NCI-H1694 treated with DMSO at 0.1 percent for 48 hours (cell line): ENCODE data around the gene SACS.

Source experiments
- DNase-seq: peaks from one replicate; lab custom pipeline; 2025; lab: John Stamatoyannopoulos, UW

SACS gene

DNA sequence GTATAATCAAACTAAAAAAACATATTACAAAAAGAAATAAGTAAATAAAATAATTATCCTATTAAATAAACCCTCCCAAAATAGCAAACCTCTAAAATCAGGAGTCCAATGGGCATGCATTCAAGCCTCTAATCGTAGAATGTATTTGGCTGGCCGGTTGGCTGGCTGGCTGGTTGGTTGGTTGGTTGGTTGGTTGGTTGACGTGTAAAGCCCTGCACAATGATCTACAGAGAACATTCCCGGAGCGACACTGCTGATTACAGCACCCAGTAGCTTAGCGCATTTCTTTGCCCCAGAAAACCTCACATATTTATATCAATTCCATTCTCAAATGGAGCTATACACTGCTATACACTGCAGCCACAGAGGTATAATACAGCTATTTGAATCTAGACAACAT lies 65.6 kb downstream of the SACS start:
- DNase-seq, result no peak

DNA sequence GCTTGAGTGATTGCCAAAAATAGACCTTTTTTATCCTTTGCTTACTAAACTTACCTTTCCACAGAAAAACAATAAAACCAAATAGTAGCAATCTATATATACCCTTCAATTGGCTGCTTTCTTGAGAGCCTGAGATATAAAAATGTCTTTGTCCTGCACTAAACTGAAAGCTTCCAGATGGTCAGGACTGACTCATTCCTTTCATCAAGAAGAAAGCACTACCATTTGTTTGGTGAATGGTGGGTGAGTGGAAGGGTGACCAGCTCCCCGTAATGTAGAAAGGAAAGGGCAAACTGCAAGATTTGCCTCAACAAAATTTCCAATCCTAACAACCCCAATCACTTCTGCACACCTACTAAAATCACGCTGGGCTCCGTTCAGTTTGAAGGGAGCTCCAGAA lies 67.8 kb downstream of the SACS start:
- DNase-seq, result no peak

DNA sequence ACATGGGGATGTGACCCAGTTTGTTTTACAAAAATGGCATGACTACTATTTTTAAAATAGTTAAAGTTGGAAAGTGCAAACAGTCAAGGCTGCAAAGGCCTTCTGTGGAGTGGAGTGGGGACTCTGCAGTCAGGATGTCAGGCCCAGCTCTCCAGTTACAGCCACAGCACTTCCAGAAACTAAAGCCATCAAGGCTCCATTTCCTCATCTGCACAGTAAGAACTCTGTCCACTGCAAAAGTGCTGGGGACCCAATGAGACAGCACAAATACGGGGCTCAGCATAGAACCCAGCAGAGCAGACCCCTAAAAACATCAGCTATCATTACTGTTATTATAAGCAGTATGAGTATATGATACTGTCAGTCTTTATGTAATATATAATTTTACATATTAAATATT lies 73.6 kb downstream of the SACS start:
- DNase-seq, result no peak

DNA sequence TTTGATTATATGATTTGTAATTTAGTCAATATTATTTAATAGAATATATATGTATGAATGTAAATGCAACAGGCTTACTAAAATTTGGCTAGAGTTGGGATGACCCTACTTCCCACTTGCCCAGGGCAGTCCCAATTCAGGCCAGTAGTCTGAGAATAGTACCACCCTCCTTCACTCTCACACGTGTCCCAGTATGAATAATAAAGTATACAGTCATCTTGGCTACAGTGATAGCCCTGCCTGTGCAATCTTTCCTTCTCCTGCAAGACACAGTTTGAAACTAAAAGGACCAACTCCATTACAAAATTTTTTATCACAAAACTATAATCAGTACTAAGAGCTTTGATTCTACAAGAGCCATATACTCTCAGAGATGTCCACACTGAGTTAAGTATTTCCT lies 76.2 kb downstream of the SACS start:
- no peak for DNase-seq

DNA sequence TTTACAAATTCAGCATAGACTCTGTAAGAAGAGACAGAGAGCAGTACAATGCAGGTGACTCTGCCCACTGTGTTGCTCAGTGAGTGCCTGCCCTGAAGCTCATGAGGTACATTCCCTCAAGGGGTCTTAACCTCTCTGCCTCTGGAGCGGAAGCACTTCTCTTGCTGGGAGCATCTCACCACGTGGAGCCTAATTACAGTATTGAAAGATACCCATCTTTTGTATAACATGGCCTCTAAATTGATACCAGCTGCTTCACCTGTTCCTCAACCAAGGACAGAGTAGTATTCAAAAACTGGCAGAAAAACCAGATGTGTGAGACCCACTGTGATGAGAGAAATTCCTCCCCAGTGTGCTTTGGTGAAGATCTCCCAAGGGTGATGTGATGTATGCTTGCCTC lies 77.1 kb downstream of the SACS start:
- no peak for DNase-seq

DNA sequence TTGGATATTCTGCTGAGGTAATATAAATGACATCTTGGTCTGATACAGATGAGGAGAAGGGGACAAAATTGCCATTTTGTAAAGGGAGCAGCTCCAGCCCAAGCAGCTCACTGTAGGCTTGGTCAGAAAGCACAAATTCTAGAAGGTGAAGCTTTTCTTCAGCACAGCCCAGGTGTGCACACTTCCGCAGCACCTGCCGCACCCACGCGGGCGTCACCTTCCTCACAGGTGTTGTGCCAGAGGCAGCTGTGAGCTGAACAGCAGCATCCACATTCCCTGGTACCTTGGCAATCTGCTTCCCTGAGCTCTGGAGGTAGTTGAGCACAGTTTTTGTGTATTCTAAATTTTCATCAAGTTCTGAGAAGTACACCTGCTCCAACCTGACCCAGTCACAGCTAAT lies 79.0 kb downstream of the SACS start:
- no peak for DNase-seq

DNA sequence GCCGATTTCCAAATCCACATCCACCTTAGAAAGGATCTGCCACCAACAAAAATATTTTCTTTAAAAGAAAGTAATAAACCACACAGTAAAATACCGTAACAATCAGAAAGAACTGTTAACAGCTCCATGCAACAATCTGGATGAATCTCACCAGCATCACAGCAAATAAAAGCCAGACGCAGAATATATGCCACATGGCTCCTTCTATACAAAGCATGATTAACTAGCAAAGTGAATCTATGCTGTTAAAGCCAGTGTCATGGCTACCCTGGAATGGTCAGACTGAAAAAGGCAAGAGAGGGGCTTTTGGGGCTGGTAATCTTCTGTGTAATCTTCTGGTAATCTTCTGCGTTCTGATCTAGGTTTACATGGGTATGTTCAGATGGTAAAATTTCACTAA lies 81.3 kb downstream of the SACS start:
- no peak for DNase-seq

DNA sequence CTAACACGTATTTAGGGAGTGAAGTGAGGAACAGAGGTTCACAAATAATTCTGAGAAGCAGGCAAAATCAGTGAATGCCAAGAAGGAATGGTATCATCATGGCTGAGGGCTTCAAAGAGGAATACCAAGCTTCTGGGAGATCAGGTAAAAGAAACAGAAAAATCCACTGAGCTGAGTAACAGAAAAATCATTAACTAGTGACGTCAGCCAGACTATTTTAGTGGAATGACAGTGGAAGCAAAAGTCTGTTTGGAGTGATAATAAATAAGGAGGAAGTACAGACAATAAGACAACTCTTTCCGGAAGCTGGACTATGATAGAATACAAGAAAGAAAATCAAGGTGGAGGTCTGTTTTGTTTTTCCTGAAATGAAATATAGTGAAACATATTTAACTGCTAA lies 83.5 kb downstream of the SACS start:
- DNase-seq, result no peak

DNA sequence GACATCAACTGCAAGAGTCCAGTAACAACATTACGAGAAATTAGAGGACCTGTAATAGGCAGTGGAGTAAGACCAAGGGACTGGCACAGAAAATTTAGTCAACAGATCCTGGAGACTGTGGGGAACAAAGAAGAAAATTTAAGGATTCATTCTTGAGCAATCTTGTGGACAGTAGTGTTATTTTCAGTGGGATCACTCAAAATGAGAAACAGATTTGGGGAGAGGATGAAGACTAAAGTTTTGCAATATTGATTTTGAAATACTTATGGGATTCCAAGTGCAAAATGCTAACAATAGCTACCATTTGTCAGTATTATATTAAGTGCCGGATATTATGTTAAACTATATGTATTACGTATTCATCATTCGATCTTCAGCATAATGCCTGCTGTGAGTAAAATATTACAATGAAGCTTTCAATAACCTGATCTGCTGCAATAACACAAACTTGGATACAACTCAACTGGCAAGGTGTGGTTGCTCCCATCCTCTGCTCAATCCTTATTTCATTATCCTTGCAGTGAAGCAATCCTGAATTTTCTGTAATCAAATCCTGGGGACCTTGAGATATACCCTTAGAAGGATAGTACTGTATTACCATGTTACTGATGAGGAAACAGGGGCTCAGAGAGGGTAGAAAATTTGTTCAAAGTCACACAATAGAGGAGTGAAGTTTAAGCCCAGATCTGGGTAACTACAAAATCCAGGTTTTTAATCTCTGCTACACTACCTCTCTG lies 84.2 kb downstream of the SACS start:
- no peak for DNase-seq

DNA sequence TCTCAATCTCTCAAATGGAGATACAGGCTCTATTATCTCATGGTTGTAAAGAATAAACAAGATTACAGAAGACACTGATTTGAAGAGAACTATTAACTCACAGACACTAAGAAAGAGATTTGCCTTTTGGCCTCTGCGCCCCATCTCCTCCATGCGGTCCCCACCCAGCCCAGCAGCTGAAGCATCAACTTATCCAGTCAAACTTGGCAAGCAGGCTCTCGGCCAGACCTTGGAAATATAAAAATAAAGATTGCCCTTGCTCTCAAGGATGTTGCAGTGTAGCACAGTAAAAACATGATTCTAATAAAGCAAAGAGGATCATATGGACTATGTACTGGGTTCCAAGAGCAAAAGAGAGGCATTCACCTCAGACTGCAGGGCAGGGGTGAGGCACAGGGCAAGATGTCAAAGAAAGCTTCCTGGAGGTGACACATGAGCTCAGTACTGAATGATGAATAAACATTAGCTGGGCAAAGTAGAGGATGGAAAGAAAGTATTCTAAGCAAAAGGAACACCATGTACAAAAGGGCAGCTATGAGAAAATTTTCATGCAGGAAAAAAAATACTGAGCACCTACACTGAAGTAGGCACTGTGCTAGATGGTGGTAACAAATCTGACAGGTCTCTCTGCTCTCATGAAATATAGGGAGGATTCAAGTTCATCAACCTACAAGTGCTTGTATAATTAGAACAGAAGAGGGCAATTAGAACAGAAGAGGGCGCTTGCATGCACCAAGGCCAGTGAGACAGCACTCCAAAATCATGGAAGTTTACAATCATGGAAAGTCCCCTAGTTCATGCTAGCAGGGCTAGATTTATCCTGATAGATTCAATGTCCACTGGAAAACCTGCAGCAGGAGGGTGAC lies 85.0 kb downstream of the SACS start:
- DNase-seq, result no peak

DNA sequence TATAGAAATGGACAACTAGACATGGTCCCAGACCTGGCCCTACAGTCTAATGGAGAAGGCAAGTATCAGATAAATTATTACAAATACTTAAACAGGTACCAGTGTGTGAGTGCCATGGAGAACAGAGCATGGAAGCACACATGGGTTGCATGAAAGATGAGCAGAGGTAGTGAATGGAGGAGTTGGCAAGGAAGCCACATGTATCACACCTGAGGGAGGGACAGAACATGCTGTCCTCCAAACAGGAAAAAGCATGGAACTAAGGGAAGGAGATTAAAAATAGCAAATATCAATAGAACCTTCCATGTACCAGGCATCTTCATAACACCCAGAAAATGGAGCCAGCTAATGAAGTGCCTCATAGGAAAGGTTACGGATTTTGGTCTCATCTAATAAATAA lies 85.9 kb downstream of the SACS start:
- DNase-seq, result no peak

DNA sequence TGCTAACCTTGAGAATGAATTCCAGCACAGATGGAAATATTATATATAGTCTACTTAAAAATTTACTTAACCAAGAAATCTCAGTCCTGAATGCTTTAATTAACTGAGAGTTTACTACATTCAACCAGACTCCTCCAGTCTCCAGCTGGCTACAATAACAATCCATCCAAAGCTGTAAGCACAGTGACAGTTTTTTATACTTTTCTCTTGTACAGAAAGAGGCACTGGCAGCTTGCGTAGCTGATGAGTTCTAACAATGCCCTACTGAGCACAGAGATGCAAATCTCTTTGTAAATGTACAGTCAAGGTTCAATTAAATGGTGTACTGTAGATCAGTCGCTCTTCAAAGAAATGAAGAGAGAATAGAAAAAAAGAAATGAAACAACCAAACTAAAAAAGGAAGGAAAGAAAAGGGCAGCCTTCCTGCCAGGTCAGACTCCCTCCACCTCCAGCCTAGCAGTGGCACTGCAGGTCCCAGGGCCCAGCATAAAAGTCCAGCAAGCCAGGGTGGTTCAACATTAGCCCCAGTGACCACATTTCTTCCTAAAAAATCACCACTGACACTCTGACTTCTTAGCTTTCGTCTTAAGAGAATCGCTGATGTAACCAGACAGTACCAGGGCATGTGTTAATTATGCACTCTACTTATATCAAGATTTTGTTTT lies 88.4 kb downstream of the SACS start:
- DNase-seq, result no peak

DNA sequence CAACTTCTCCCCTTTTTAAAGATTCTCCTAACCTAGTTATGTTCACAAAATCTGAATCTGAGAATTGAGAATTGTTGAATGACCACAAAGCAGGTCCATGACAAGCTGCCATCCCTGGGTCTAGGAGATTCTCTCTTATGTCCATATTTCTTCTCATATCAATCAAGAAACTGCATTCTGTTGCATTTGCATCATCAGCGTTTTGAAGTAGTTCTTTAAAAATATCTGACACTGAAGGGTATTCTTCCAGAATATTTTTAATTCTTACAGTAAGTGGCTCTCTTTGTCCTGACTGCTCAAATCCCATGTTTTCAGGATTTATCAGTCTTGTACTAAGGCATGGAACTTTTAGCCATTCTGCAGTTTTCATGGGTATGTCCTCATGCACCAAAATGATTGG lies 94.3 kb downstream of the SACS start:
- DNase-seq, result no peak

DNA sequence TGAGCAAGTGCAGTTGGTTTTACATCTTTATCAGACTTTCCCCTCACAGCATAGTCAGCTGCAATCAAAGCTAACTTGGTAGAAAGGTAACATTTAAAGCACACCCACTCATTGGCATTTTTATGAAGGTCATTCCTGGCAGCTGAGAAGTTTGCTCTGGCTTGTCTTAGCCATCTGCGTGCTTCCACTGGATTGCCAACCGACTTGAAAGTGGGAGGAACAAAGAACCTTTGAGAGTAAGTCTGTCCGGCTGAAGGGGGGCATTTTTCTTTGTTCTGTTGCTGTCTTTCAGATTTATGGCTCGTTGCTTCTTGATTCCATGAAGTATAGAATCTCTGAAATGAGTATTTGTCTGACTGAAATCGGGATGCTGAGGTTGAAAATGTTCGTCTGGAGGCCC lies 103.1 kb downstream of the SACS start:
- no peak for DNase-seq

DNA sequence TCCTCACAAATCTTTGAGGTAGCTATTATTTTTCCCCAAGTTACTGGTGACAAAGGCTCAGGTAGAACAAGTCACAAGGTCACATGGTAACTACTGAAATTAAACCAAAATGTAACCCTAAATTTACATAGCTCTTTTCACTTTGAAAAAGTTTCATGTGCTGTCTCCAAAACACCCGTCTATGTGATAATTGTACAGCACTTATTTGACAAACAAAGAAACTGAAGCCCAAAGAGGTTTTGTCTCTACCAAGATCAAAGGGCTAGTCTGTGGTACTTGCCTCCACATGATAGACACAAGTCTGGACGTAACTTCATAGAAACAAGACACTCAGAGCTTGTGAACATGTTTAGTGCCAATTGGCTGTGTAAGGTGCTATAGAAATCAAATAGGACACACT lies 108.3 kb downstream of the SACS start:
- no peak for DNase-seq

DNA sequence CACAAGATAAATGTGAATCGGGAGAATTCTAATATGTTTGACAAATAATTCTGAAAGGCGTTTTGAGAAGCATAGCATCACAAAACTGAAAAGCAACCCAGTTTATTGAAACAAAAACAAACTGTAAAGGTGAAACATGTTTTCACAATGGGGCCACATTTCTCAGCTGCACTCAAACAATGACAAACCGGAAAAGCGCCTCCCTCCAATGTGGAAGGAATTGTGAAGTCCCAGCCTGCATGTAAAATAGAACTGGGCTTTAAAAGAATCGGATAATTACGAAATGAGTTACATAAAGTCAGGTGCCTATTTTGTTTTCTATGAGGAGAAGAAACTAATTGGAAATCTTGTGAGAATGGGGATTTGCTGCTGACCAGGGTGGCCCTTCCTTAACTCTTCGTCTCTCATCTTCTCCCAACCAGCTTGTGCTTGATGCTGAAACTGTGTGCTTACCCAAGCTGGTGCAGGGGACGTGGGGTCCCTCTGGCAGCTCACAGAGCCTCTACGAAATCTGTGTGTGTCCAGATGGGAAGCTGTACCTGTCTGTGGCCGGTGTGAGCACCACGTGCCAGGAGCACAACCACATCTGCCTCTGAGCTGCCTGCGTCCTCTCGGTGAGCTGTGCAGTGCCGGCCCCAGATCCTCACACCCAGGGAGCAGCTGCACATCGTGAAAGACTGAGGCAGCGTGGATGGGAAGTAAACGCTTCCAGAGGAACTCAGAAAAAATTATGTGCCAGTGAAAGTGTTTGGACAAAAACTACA lies 109.4 kb downstream of the SACS start:
- no peak for DNase-seq

DNA sequence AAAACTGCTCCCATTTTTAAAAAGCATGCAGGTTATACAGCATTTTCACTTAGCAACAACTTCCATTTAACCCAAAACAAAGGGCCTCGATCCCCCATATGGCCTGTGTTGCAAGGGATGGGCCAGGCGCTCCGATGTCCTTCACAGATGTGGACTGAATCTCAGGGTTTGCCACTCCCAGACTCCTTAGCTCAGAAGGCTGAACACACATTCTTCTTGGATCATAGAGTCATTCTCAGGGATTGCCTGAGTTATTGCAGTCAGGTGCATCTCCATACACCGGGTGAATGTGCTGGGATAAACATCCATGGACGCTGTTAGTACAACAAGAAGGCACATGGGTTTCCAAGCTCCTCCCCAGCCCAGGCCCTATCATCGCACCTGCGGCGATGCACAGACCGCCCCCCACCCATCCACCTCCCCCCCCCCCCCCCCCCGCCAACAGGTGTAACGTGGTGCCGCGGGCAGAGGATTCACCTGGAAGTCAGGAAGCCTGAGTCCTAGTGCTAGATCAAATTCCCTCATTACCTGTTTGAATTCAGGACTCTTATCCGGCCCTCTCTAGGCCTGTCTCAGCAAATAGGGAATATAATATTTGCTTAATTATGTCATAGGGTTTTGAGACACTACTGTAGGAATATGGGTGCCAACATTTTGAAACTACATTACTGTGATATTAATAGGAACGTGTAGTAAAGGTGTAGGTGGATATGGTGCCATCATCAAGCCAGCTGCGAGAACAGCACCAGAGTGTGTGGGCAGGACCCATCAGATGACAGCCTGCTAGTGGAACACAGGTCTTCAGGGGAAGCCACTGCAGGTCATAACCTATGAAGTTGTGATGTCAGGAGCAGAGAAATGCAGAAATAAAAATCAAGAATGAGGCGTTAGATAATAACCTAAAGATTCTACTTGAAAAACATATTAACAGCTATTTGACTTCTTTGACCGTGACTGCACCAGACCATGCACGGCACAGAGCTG lies 110.9 kb downstream of the SACS start:
- no peak for DNase-seq

DNA sequence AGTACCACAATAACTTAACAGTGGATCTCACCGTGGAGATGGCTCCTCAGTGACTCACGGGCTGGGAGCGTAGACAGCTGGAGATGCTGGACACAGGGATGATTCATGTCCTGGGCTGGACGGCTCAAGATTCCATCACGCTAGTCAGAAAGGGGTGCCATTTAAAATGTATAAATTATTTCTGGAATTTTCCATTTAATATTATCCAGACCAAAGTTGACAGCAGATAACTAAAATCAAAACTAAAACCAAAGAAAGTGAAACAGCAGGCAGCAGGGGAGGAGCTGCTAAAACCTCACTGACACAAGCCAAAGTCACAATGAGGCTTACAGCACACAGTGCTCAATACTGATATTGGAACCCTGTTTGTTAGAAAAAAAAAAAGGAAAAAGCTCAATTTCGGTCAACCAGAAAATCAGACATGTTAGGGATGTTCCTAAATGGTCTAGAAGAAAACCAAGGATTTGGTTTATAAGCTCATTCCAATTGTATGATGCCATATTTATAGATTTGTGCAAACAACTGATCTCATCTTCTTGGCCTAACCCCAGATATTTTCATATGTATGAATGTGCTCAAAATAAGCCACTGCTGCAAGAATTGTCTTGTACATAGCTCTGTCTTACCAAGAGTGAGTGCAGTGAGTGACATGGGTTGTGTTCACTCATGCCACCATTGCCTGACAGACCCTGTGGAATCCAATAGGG lies 111.8 kb downstream of the SACS start:
- DNase-seq, result no peak

DNA sequence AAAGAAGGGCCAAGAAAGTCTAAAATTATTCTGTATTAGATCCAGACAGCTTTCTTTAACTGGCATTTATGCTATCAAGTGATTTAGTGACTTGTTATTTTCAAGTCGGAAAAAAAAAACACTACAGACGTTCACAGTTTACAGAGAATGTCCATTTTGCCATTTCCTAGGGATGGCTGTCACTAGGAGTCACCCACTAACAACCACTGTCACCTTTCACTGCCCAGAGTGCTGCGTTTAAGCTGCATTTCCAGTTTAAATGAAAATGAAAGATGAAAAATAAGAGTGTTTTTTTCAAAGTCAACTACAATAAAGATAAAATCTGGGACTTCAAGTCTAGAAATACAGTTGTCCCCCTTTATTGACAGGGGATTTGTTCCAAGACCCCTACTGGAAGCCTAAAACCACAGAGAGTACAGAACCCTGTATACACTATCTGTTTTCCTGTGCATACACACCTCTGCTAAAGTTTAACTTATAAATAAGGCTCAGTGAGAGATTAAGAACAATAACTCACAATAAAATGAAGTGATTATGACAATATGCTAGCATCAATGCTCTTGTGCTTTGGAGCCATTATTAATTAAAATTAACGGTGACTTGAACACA lies 112.5 kb downstream of the SACS start:
- no peak for DNase-seq

DNA sequence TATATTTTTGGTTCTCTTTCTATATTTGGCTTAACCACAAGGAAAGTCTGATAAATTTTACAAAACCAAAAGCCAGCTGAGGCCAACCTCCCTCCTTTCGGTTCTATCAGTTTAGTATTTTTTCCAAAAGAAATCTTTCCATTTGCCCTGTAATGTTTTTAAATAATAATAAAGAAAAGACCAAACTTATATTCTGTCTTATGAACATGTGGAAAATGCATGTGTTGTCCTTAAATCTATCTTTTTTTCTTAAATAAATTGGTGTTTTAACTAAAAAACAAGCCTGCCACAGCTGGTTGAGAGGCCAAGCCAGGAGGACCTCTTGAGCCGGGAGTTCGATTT lies 113.6 kb downstream of the SACS start:
- DNase-seq, result no peak
